GM18870 (cell line): ENCODE data around the gene DMBT1.

Experiments
- ATAC-seq: cut with Tn5 transposase; IDR thresholded peaks from one replicate; pipeline ENCODE4 v1.9.1; 2021; ENCODE audit warnings: moderate library complexity; ENCODE audit not compliant: unreplicated experiment

Gene DMBT1

GRCh38 chr10:122665946-122666345 lies 105.4 kb downstream of the DMBT1 start:
- ATAC-seq: no peak

GRCh38 chr10:122669045-122669444 lies 108.5 kb downstream of the DMBT1 start:
- ATAC-seq: no peak

- ATAC-seq: no peak
Measured at GRCh38 chr10:122669842-122670241, 109.3 kb downstream of the DMBT1 start.

GRCh38 chr10:122671355-122671754 lies 110.8 kb downstream of the DMBT1 start:
- no peak for ATAC-seq

- no peak for ATAC-seq
Measured at GRCh38 chr10:122672655-122673054, 112.1 kb downstream of the DMBT1 start.

GRCh38 chr10:122673269-122673668 lies 112.7 kb downstream of the DMBT1 start:
- no peak for ATAC-seq

GRCh38 chr10:122673731-122674130 lies 113.2 kb downstream of the DMBT1 start:
- no peak for ATAC-seq

- no peak for ATAC-seq
Measured at GRCh38 chr10:122674781-122675180, 114.2 kb downstream of the DMBT1 start.

- no peak for ATAC-seq
Measured at GRCh38 chr10:122675278-122675677, 114.7 kb downstream of the DMBT1 start.

- ATAC-seq: no peak
Measured at GRCh38 chr10:122678266-122678665, 117.7 kb downstream of the DMBT1 start.

- ATAC-seq: no peak
Measured at GRCh38 chr10:122682522-122682921, 122.0 kb downstream of the DMBT1 start.

GRCh38 chr10:122688293-122688989 lies 127.9 kb downstream of the DMBT1 start:
- ATAC-seq: no peak

GRCh38 chr10:122689146-122689820 lies 128.7 kb downstream of the DMBT1 start:
- ATAC-seq: no peak

- no peak for ATAC-seq
Measured at GRCh38 chr10:122692744-122693143, 132.2 kb downstream of the DMBT1 start.
